ENCODE data around the gene RASD2.

RASD2 gene

DNA sequence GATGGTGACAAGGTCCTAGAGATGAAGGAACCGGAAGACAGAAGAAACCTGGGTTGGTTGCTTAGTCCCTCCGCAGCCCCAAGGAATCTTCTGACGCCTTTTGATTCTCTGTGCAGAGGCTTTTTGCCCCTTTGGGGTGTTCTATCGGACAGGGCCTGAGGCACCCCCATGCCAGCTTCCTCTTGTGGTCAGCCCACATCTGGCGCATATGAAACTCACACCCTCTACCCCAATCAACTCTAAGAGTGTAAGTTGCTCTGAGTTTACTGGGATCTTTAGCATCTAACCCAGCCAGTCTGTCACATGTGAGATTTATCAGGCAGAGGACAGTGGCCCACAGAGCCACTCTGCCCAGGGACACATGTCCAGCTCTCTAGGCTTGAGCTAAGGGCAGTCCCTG is 17.4 kb downstream of the RASD2 start:
- no peak overlapping the region for H3K4me3 ChIP-seq
- TF ChIP-seq FOXP2 (optimal IDR thresholded peaks at IDR 0.05; ENCODE audit: control extremely low read depth, extremely low read length, insufficient read depth) (no peak), POLR2AphosphoS5 (IDR thresholded peaks at IDR 0.05; ENCODE audit: borderline replicate concordance, low read depth, low read length) (no peak), EZH2 (IDR thresholded peaks at IDR 0.05) (no peak)
- no peak overlapping the region for H3K9ac ChIP-seq (ENCODE audit: insufficient read length)
- no peak for DNase-seq (ENCODE audit: low read depth, low spot score)
- H3K27ac ChIP-seq: no peak overlapping the region
- no peaks in the 10 kb centered on the region for H3K9me3 ChIP-seq (ENCODE audit: low read depth, low read length)
- H3K36me3 ChIP-seq (ENCODE audit: insufficient read depth, low read length): no peaks in the 10 kb centered on the region

DNA sequence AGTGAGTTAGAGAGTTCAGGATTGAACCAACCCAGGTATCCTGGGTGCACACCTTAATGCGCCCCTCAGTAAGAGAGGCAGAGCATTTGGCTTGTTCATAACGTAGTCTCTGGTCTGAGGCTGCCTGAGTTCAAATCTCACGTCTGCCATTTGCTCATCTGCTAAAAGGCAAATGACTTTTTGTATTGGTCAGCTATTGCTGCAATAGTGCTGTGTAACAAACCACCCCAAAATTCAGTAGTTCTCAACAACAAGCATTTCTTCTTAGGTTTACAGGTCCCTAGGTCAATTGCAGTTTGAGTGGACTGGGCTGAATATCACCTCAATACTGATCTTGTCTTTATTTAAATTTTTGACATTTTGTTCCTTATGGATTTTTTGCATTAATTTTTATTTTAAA is 18.1 kb downstream of the RASD2 start:
- no peak for TF ChIP-seq FOXP2 (optimal IDR thresholded peaks at IDR 0.05; ENCODE audit: control extremely low read depth, extremely low read length, insufficient read depth)
- no peak for TF ChIP-seq POLR2AphosphoS5 (IDR thresholded peaks at IDR 0.05; ENCODE audit: borderline replicate concordance, low read depth, low read length)
- TF ChIP-seq EZH2 (IDR thresholded peaks at IDR 0.05): no peak
- Histone ChIP-seq H3K36me3 (ENCODE audit: insufficient read depth, low read length) (no peaks in the 10 kb centered on the region), H3K27ac (no peak overlapping the region), H3K9ac (ENCODE audit: insufficient read length) (no peak overlapping the region), H3K4me3 (no peak overlapping the region), H3K9me3 (ENCODE audit: low read depth, low read length) (no peaks in the 10 kb centered on the region)
- no peak for DNase-seq (ENCODE audit: low read depth, low spot score)

DNA sequence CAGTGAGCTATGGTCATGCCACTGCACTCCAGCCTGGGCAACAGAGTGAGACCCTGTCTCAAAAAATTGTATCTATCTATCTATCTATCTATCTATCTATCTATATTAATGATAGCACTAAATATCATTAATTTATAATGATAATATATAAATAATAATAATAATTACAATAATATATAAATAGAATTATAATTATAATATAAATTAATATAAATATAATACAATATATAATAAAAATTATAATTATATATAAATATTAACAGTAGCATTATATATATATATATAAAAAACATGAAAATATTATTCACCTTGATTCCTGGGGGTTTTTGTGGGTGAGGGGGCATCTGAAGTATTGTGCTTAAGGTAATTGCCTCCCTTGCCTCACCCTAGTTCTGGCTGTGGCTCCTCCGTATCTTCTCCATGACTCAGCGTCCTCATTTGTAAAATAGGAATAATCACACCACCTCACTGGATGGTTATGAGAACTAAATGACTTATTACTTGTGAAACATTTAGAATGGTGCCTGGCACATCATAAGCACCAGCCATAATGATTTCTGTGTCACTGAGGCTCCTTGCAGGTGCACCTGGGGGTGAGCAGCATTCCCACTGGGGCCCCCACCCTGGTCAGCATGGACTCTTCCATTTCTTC is 18.8 kb downstream of the RASD2 start:
- TF ChIP-seq FOXP2 (optimal IDR thresholded peaks at IDR 0.05; ENCODE audit: control extremely low read depth, extremely low read length, insufficient read depth) (no peak), POLR2AphosphoS5 (IDR thresholded peaks at IDR 0.05; ENCODE audit: borderline replicate concordance, low read depth, low read length) (no peak), EZH2 (IDR thresholded peaks at IDR 0.05) (no peak)
- no peaks in the 10 kb centered on the region for H3K9me3 ChIP-seq (ENCODE audit: low read depth, low read length)
- H3K36me3 ChIP-seq (ENCODE audit: insufficient read depth, low read length): no peaks in the 10 kb centered on the region
- H3K27ac ChIP-seq: no peak overlapping the region
- no peak overlapping the region for H3K4me3 ChIP-seq
- DNase-seq (ENCODE audit: low read depth, low spot score): no peak
- no peak overlapping the region for H3K9ac ChIP-seq (ENCODE audit: insufficient read length)

DNA sequence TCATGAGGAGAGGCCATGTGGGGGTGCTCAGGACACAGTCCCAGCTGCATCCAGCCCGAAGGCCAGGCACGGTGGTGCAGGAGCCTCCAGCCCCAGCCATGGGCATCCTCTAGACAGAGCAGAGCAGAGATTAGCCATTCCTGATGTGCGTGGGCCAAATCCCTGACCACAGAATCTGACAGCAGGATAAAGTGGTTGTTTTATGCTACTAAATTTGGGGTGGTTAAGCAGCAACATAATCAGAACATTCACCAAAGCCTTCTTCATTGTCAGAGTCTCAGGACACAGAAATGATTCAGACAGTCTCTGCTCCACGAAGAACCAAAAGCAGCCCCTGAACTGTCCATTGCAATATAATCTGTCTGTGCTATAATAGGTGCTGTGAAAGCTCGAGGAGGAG is 19.7 kb downstream of the RASD2 start:
- Histone ChIP-seq H3K4me3 (no peak overlapping the region), H3K9me3 (ENCODE audit: low read depth, low read length) (no peaks in the 10 kb centered on the region), H3K36me3 (ENCODE audit: insufficient read depth, low read length) (no peaks in the 10 kb centered on the region), H3K27ac (no peak overlapping the region), H3K9ac (ENCODE audit: insufficient read length) (no peak overlapping the region)
- DNase-seq (ENCODE audit: low read depth, low spot score): no peak
- no peak for TF ChIP-seq FOXP2 (optimal IDR thresholded peaks at IDR 0.05; ENCODE audit: control extremely low read depth, extremely low read length, insufficient read depth)
- TF ChIP-seq POLR2AphosphoS5 (IDR thresholded peaks at IDR 0.05; ENCODE audit: borderline replicate concordance, low read depth, low read length): no peak
- no peak for TF ChIP-seq EZH2 (IDR thresholded peaks at IDR 0.05)

DNA sequence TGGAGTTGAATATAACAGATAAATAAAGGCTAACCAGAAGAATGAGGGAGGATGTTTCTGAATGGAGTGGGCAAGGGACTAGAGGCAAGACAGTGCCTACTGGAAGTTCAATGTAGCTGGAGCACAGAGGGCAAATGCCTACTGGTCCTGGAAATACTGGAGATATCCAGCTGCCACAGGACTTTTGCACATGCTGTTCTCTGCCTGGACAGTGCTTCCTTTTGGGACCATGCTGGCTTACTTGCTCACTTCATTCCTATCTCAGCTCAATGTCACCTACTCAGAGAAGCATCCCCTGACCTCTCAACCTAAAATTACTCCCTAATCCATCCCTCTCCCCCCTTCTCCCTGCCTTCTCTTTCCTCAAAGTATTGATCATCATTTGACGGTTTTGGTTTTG is 20.2 kb downstream of the RASD2 start:
- Histone ChIP-seq H3K36me3 (ENCODE audit: insufficient read depth, low read length) (no peaks in the 10 kb centered on the region), H3K9me3 (ENCODE audit: low read depth, low read length) (no peaks in the 10 kb centered on the region), H3K27ac (no peak overlapping the region), H3K9ac (ENCODE audit: insufficient read length) (no peak overlapping the region), H3K4me3 (no peak overlapping the region)
- TF ChIP-seq POLR2AphosphoS5 (IDR thresholded peaks at IDR 0.05; ENCODE audit: borderline replicate concordance, low read depth, low read length) (no peak), FOXP2 (optimal IDR thresholded peaks at IDR 0.05; ENCODE audit: control extremely low read depth, extremely low read length, insufficient read depth) (no peak), EZH2 (IDR thresholded peaks at IDR 0.05) (no peak)
- no peak for DNase-seq (ENCODE audit: low read depth, low spot score)

DNA sequence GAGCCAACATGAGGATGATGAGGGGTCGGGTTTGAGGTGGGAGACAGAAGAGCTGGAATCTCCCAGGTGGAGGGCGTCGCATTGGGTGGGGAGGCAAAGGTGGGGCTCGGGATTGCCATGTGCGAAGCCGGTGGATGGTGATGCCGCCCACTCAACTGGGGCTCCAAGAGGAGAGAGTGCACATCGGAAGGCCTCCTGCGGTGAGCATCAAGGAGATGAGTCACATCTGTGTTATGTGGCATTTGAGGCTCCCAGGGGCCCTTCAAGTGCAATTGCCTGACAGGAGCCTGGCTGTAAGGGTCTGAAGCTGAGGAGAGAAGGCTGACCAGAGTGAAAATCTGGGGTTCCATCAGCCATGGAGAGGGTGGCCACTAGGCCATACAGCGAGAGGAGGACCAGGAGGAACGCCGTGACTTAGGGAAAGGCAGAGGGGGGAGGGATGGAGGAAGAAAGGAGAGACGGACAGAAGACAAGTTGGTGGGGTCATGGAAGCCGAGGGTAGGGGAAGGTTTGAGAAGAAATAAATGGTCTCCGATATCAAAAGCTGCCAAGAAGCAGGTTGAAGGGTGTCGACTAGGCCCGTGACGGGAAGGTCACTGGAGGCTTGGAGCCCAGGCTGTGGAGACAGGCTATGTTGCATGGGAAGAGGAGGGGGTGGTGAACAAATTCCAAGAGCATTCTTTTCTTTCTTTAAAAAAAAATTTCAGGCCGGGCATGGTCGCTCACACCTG is 21.3 kb downstream of the RASD2 start:
- H3K9ac ChIP-seq (ENCODE audit: insufficient read length): no peak overlapping the region

DNA sequence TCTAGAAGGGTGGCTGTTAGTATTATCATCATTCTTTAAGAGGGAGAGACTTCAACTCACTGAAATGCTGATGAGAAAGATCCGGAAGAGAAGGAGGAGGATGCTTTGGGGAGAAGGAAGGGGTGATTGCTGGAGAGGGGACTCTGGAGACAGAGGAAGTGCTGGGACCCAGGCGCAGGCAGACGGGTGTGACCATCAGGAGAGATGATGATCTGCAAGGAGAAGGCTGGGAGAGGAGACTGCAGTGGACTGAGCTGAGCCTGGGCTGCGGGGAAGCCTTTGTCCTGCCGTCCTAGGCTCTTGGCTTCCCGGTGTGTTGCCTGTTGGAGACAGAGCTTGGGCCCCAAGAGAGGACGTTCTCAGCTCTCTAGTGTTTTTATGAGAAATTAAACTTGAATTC is 22.6 kb downstream of the RASD2 start:
- no peaks in the 10 kb centered on the region for H3K36me3 ChIP-seq (ENCODE audit: insufficient read depth, low read length)
- no peak overlapping the region for H3K4me3 ChIP-seq
- TF ChIP-seq FOXP2 (optimal IDR thresholded peaks at IDR 0.05; ENCODE audit: control extremely low read depth, extremely low read length, insufficient read depth) (no peak), POLR2AphosphoS5 (IDR thresholded peaks at IDR 0.05; ENCODE audit: borderline replicate concordance, low read depth, low read length) (no peak), EZH2 (IDR thresholded peaks at IDR 0.05) (no peak)
- no peaks in the 10 kb centered on the region for H3K9me3 ChIP-seq (ENCODE audit: low read depth, low read length)
- no peak for DNase-seq (ENCODE audit: low read depth, low spot score)
- H3K9ac ChIP-seq (ENCODE audit: insufficient read length): no peak overlapping the region
- no peak overlapping the region for H3K27ac ChIP-seq

More for the DNA sequence above, 21.3 kb downstream of the RASD2 start:
- H3K27ac ChIP-seq: no peak overlapping the region
- TF ChIP-seq EZH2 (IDR thresholded peaks at IDR 0.05) (no peak), POLR2AphosphoS5 (IDR thresholded peaks at IDR 0.05; ENCODE audit: borderline replicate concordance, low read depth, low read length) (no peak), FOXP2 (optimal IDR thresholded peaks at IDR 0.05; ENCODE audit: control extremely low read depth, extremely low read length, insufficient read depth) (no peak)
- no peaks in the 10 kb centered on the region for H3K9me3 ChIP-seq (ENCODE audit: low read depth, low read length)
- no peak overlapping the region for H3K4me3 ChIP-seq
- H3K36me3 ChIP-seq (ENCODE audit: insufficient read depth, low read length): no peaks in the 10 kb centered on the region
- peak; percentile 32 for DNase-seq (ENCODE audit: low read depth, low spot score)

DNA sequence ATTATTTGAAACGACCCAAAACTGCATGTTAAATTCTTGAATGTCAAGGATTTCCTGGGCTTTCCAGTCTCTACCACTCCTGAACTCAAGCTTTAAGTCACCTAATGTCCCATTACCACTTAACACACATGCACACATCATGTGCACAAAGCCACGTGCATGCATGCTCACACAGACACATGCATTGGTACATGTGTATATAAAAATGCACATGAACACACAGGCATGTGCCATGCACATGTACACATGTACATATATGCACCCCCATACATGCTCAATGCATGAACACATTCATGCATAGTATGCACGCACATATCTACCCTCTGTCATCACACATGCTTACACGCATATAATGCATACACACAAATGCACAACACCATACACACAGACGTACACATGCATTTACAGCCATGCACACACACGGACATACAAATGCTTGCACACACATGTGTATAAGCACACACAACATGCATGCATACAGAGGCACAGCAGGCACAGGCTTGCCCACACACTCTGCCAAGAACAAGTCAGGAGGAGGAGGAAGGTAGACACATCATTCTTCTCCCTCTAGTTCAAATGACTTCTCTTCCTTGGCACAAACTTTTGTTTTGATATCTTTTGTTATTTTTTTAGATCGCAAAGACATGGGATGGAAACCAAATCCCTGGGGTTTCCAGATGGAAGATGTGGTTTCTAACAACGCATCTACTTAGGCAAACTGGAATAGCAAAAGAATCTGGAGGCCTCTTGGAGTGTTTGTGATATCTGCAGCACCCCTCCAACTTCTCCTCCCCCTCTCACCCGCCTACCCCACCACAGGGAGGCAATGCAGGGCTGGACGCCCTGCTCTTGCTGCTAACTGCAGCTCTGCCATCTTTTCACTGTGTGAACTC is 24.6 kb downstream of the RASD2 start:
- Histone ChIP-seq H3K27ac (no peak overlapping the region), H3K9ac (ENCODE audit: insufficient read length) (no peak overlapping the region), H3K4me3 (no peak overlapping the region), H3K36me3 (ENCODE audit: insufficient read depth, low read length) (no peaks in the 10 kb centered on the region), H3K9me3 (ENCODE audit: low read depth, low read length) (no peaks in the 10 kb centered on the region)
- DNase-seq (ENCODE audit: low read depth, low spot score): no peak
- TF ChIP-seq POLR2AphosphoS5 (IDR thresholded peaks at IDR 0.05; ENCODE audit: borderline replicate concordance, low read depth, low read length) (no peak), EZH2 (IDR thresholded peaks at IDR 0.05) (no peak), FOXP2 (optimal IDR thresholded peaks at IDR 0.05; ENCODE audit: control extremely low read depth, extremely low read length, insufficient read depth) (no peak)

Measured in SK-N-MC (cell line).